HG02852 (cell line): ENCODE measurements around the gene NPBWR2.

Source experiments
- ATAC-seq: cut with Tn5 transposase; IDR thresholded peaks from one replicate; pipeline ENCODE4 v1.9.1; 2021; ENCODE audit warnings: mild to moderate bottlenecking, moderate library complexity; ENCODE audit not compliant: unreplicated experiment

Gene NPBWR2, protein sequence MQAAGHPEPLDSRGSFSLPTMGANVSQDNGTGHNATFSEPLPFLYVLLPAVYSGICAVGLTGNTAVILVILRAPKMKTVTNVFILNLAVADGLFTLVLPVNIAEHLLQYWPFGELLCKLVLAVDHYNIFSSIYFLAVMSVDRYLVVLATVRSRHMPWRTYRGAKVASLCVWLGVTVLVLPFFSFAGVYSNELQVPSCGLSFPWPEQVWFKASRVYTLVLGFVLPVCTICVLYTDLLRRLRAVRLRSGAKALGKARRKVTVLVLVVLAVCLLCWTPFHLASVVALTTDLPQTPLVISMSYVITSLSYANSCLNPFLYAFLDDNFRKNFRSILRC

DNA sequence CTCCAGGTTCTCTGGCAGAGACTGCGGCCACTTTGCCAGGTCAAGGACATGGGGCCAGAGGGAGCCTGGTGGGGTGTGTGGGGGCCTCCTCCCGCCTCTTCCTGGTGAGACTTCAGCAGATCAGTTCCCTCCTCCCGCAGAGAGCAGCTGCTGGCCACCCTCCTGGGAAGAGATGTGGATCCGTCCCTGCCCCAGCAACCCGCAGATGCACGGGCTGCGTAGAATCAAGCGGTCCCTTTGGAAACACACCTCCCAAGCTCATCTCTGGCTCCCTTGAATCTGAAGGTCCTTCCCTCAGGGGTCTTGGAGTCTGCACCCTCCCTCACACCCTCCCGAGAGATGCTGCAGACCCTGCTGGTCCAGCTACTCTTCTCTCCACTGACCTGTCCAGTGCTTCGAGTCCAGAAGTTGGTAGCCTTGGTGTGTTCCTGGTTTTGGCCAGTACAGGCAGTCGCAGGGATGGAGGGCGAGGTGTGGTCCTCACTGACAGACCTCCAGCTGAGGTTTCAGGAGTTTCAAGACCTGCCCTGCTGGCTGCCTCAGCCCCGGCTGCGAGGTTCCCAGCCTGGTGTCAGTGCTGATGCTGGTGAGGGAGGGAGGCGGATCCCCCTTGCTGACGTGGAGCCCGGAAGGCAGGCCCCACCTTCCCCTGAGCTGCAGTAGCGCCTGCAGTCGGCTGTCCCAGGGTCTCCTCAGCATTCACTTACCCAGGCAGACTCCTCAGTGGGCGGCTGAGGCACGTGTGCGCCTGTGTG lies at the start of gene NPBWR2:
Gene NPBWR2 (minus strand): TSS at position 585 of the 755 bp plus-strand sequence. CDS start 734 bp downstream, outside the sequence.
- ATAC-seq = no peak

- no peak for ATAC-seq
These were observed 48.9 kb upstream of the NPBWR2 start for GRCh38 chr20:64156136-64156885.

GRCh38 chr20:64155258-64156135 lies 48.1 kb upstream of the NPBWR2 start:
- ATAC-seq = no peak

GRCh38 chr20:64154590-64155257 lies 47.4 kb upstream of the NPBWR2 start:
- no peak for ATAC-seq

GRCh38 chr20:64153861-64154589 lies 46.7 kb upstream of the NPBWR2 start:
- no peak for ATAC-seq

DNA sequence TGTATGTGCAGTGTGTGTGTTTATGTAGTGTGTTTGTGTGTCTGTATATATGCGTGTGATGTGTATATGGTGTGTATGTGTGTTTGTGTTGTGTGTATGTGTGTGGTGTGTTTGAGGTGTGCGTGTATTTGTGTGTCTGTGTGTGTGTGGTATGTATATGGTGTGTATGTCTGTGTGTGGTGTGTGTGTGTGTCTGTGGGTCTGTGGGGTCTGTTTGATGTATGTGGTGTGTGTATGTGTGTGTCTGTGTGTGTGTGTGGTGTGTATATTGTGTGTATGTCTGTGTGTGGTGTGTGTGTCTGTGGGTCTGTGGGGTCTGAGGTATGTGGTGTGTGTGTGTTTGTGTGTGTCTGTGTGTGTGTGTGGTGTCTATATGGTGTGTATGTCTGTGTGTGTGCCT lies 46.0 kb upstream of the NPBWR2 start:
- ATAC-seq = no peak

DNA sequence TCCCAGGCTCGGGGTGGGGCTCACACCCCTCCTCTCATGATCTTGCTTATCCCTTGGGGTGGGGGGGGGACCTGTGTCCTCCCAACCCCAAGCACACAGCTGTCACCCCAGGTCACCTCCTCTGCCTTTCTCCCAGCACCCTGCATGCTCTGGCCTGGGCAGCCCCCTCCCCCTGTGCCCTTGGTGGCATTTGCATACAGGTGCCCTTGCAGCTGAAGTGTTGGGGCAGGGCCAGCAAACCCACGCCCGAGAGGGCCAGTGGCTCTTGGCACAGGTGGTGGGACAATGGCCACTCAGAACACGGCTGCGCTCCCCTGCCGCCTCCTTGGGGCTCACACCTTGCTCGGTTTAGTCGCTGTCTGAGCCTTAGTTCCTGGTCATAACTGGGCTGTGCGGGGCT lies 45.5 kb upstream of the NPBWR2 start:
- ATAC-seq = no peak

- no peak for ATAC-seq
These were observed 44.5 kb upstream of the NPBWR2 start for GRCh38 chr20:64151633-64152530.

DNA sequence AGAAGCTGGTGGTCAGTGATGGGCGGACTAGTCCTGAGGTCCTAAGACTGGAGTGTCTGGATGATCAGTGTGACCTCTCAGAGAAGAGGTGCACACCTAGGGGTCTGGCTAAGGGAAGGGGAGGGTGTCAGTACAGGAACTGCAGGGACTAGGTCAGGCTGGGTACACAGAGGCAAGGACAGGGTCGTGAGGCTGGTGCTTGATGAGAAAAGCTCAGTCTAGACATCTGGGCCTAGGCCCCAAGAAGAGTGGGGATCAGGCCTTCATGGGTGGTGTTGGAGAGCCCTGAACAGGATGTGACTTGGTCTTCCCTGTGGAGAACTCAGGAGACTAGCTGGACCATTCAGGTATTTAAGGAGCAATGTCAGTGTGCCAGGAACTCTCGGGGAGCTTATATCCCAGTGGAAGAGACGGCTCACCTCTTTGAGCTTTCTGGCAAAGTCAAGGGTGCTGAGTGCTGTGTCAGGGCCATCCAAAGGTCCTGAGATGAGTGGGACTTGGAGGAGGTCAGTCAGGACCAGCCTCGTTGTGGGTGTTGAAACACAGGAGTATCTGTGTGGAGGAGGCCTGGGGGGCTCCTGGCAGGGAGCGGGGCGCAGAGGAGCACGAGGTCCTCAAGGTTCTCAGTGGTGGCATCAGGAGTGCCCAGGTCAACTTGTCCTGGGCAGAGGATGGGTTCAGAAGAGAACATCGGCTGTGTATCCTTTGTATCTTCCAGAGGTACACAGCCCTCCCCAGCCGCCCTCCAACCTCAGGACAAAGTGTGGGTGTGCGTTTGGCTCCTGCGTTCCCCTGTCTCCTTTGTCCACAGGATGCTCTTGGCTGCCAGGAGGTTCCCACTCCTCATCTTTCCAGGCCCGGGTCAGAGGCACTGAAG lies 43.6 kb upstream of the NPBWR2 start:
- no peak for ATAC-seq

- no peak for ATAC-seq
These were observed 42.6 kb upstream of the NPBWR2 start for GRCh38 chr20:64149809-64150560.

DNA sequence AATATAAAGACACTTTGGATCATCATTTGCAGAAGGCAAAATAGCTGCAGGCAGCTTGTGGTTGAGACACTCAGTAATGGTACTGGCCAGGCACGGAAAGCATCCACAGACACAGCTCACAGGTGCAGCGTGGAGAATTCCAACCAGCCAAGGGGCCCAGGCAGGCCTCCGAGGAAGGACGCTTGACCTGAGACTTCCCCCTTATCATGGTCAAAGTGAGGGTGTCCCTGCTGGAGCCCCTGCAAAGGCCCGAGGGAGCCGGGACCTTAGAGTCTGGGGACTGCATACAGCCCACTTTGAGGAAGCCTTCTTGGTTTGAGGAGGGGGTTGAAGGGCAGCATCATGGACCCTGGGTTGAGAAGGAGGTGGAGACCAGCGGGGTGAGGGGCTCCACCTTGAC lies 41.8 kb upstream of the NPBWR2 start:
- ATAC-seq = no peak

- ATAC-seq = no peak
These were observed 41.2 kb upstream of the NPBWR2 start for GRCh38 chr20:64148581-64148980.

DNA sequence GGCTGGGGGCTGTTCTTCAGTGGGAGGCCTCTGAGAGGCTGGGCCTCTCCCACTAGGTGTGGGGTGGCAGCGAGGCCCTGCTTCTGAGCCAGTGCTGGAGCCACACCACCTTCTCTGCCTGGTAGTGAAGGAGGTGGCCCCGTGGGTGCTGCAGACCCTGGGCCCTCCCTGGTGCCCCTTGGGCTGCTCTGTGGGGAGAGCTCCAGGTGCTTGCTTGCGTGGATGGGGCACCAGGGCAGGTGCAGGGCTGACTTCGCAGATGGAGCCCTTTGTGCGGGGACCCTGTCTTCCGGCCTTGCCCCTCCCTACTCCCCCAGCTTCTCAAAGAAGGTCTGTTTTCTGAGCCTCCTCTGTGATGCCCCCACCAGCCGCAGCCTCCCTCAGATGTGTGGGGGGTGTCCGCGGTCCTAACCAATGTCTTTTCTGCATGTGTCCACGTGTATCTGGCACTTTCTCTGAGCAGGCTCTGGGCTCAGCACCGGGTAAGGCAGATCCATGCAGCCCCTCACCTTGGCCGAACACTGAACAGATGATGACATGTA lies 39.6 kb upstream of the NPBWR2 start:
- no peak for ATAC-seq

GRCh38 chr20:64146301-64146935 lies 39.1 kb upstream of the NPBWR2 start:
- ATAC-seq = no peak

- no peak for ATAC-seq
These were observed 38.3 kb upstream of the NPBWR2 start for GRCh38 chr20:64145458-64146300.
